Endodermal cell (in vitro differentiated cells): Measurements from ENCODE around the gene DCAF4L1. TPM values are rescaled to one million over a fixed set of nuclear protein-coding genes. Genes with fewer than 3 reads are reported as not detected.
A peak's percentile ranks its signal among the peaks of the same experiment; 100 is the strongest.

Experiments
- DNase-seq: peaks from one replicate; pipeline ENCODE4 v3.0.0-alpha.2; 2017
- H3K27ac ChIP-seq: 2 replicates; pipeline ENCODE4 v1.5.1; 2013; ENCODE audit warnings: mild to moderate bottlenecking, low read depth, low read length, moderate library complexity
- H3K27me3 ChIP-seq: 2 replicates; pipeline ENCODE4 v1.6.1; 2013; ENCODE audit warnings: mild to moderate bottlenecking, low read length, moderate library complexity; ENCODE audit not compliant: insufficient read depth, control insufficient read depth, poor library complexity, severe bottlenecking
- H3K36me3 ChIP-seq: 2 replicates; pipeline ENCODE4 v1.7.0; 2013; ENCODE audit warnings: mild to moderate bottlenecking, low read length, moderate library complexity; ENCODE audit not compliant: control insufficient read depth, insufficient read depth
- H3K4me1 ChIP-seq: one replicate; pipeline ENCODE4 v1.7.0; 2013; ENCODE audit warnings: low read length; ENCODE audit not compliant: control insufficient read depth, insufficient read depth
- H3K4me3 ChIP-seq: 2 replicates; pipeline ENCODE4 v1.5.1; 2013; ENCODE audit warnings: mild to moderate bottlenecking, low read length, moderate library complexity
- H3K9ac ChIP-seq: 2 replicates; pipeline ENCODE4 v1.6.1; 2013; ENCODE audit warnings: mild to moderate bottlenecking, low read length, moderate library complexity; ENCODE audit not compliant: poor library complexity, severe bottlenecking; ENCODE audit errors: extremely low read depth
- H3K9me3 ChIP-seq: 2 replicates; pipeline ENCODE4 v1.6.1; 2013; ENCODE audit warnings: mild to moderate bottlenecking, low read length, moderate library complexity; ENCODE audit not compliant: control insufficient read depth
- H3K27ac Mint-ChIP-seq: 2 replicates; pipeline ENCODE4 v1.8.0; 2020; ENCODE audit warnings: mixed read lengths
- H3K27me3 Mint-ChIP-seq: 2 replicates; pipeline ENCODE4 v1.8.0; 2021; ENCODE audit warnings: mild to moderate bottlenecking, mixed read lengths; ENCODE audit not compliant: insufficient read depth
- H3K36me3 Mint-ChIP-seq: 2 replicates; pipeline ENCODE4 v1.8.0; 2020; ENCODE audit warnings: low read depth, mixed read lengths
- H3K4me1 Mint-ChIP-seq: 2 replicates; pipeline ENCODE4 v1.8.0; 2020; ENCODE audit warnings: mixed read lengths
- H3K4me3 Mint-ChIP-seq: 2 replicates; pipeline ENCODE4 v1.8.0; 2020; ENCODE audit warnings: mild to moderate bottlenecking, moderate library complexity, mixed read lengths
- H3K9me3 Mint-ChIP-seq: 2 replicates; pipeline ENCODE4 v1.8.0; 2020; ENCODE audit warnings: mild to moderate bottlenecking, mixed read lengths
- WGBS, 2 experiments: methylation state at CpG; one replicate each; pipeline versions ENCODE4 v1.1.5 to v1.1.7; 2013; ENCODE audit warnings: missing lambda C conversion rate in 2 of 2, mixed read lengths in 1 of 2; ENCODE audit not compliant: insufficient coverage in 1 of 2, insufficient read length in 1 of 2; 5-methylcytosine and 5-hydroxymethylcytosine counted together
- total RNA-seq, 2 donors: library from RNA; stranded (reverse); fragmentation: NEBNext Ultra II Directional in 1 of 2; extraction: Animal tissue kit (Norgen Biotek cat#: 25700) in 1 of 2; gene quantifications; 2 replicates in 1 of 2; 3 replicates in 1 of 2; pipeline ENCODE4 v1.2.1, GENCODE V29; 2021
- TF ChIP-seq, protein P1 (sequence below): fragments of 200-600 bp; sonication (generic); conservative IDR thresholded peaks from 2 replicates; pipeline ENCODE4 v1.5.0; 2021; ENCODE audit warnings: antibody characterized with exemption, mild to moderate bottlenecking

The DCAF4L1 gene
- total RNA-seq, 2 donors from 2014 or later = 0.15 to 0.18 TPM

DNA sequence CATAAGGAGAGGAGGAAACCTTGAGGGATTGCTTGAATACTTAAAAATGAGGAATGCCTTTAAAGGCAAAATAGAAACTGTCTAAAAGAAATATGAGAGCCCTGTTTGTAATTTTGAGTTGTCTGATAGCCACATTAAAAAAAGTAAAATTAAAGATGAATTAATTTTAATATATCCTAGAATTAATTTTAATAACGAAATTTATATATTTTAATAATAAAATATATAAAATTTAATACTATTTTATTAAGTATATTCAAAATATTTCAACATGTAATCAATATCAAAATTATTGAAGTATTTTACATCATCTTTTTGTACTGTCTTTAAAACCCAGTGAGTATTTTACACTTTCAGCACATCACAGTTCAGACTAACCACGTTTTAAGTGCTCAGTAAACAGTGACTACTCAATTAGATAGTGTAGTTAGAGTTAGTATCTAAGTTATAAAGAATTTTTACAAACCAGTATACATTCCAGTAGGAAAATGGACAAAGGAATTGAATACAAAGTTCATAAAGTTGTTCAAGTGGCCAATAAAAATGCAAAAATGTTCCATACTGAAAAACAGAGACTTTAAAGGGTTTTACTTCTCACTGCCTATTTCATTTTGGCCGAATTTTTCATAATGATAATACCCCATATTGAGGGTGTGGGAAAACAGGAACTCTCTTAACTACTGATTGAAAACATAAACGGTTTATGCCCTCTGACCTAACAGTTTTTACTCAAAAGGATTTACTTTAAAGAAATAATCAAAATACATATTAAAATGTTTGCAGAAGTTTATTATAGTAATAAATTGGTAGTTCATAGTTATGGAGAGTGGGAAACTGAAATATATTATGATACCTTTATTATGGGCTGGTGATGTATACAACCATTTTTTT, 11.7 kb downstream of the DCAF4L1 start:
- no peak for DNase-seq
- 60 to 91% methylated on average over 1 of the region's 4 CpGs for WGBS, 2 experiments
- TF ChIP-seq, protein P1, sequence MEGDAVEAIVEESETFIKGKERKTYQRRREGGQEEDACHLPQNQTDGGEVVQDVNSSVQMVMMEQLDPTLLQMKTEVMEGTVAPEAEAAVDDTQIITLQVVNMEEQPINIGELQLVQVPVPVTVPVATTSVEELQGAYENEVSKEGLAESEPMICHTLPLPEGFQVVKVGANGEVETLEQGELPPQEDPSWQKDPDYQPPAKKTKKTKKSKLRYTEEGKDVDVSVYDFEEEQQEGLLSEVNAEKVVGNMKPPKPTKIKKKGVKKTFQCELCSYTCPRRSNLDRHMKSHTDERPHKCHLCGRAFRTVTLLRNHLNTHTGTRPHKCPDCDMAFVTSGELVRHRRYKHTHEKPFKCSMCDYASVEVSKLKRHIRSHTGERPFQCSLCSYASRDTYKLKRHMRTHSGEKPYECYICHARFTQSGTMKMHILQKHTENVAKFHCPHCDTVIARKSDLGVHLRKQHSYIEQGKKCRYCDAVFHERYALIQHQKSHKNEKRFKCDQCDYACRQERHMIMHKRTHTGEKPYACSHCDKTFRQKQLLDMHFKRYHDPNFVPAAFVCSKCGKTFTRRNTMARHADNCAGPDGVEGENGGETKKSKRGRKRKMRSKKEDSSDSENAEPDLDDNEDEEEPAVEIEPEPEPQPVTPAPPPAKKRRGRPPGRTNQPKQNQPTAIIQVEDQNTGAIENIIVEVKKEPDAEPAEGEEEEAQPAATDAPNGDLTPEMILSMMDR = no peak
- Histone ChIP-seq H3K4me1 (no peaks in the 10 kb centered on the region), H3K9ac (no peak overlapping the region), H3K36me3 (no peaks in the 10 kb centered on the region), H3K4me3 (peak overlapping the region; percentile 99), H3K27ac (no peak overlapping the region), H3K27me3 (no peaks in the 10 kb centered on the region), H3K9me3 (no peaks in the 10 kb centered on the region)
- no peak overlapping the region for H3K27ac Mint-ChIP-seq
- no peaks in the 10 kb centered on the region for H3K36me3 Mint-ChIP-seq
- H3K27me3 Mint-ChIP-seq = no peaks in the 10 kb centered on the region
- no peaks in the 10 kb centered on the region for H3K9me3 Mint-ChIP-seq
- peaks cover 11% of the 10 kb centered on the region for H3K4me1 Mint-ChIP-seq
- H3K4me3 Mint-ChIP-seq = no peak overlapping the region

DNA sequence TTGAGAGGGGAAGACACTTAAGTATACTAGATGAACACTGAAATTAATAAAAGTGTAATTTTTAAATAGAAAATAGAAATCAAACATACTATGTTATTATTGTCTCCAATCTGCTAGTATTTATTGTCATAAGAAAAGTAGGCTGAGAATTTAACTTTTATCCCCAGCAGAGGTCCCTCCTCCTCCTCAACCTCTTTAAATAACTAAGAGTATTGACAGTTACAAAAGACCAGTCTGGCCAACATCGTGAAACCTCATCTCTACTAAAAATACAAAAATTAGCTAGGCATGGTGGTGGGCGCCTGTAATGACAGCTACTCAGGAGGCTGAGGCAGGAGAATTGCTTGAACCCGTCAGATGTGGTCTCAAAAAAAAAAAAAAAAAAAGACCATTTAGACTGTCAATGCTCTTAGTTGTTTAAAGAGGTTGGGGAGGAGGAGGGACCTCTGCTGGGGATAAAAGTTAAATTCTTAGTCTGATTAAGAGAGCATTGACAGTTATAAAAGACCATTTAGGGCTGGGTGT, 13.0 kb downstream of the DCAF4L1 start:
- no peak overlapping the region for H3K4me3 Mint-ChIP-seq
- Histone ChIP-seq H3K9ac (no peak overlapping the region), H3K4me3 (no peak overlapping the region), H3K36me3 (peaks cover 8% of the 10 kb centered on the region), H3K4me1 (no peaks in the 10 kb centered on the region), H3K27ac (no peak overlapping the region), H3K9me3 (no peaks in the 10 kb centered on the region), H3K27me3 (no peaks in the 10 kb centered on the region)
- no peak for DNase-seq
- H3K36me3 Mint-ChIP-seq = no peaks in the 10 kb centered on the region
- H3K4me1 Mint-ChIP-seq = peaks cover 9% of the 10 kb centered on the region
- 73 to 96% methylated on average over 2 to 3 of the region's 3 CpGs for WGBS, 2 experiments
- TF ChIP-seq, protein P1 = peak; percentile 51
- no peak overlapping the region for H3K27ac Mint-ChIP-seq
- H3K27me3 Mint-ChIP-seq = no peaks in the 10 kb centered on the region
- H3K9me3 Mint-ChIP-seq = no peaks in the 10 kb centered on the region

DNA sequence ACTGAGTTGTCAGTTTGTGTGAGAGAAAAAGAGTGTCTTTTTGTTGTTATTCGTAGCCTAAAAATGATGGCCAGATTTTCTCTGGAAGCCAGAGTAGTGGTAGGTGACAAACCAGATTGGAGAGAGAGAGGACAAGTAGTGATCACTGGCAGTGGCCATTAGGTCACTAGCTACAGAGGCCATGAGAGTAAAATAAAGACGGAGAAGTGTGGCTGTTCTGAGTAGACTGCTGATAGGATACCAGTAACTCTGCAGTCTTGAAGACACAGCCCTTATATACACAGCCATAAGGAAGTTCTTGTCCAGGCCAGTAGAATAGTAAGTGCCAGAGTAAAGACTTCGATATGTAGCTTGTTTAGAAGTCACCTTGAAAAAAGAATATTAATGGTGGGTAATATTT, 16.5 kb downstream of the DCAF4L1 start:
- Histone ChIP-seq H3K9ac (no peak overlapping the region), H3K27ac (no peak overlapping the region), H3K4me1 (no peaks in the 10 kb centered on the region), H3K9me3 (no peaks in the 10 kb centered on the region), H3K36me3 (peaks cover 15% of the 10 kb centered on the region), H3K27me3 (no peaks in the 10 kb centered on the region), H3K4me3 (no peak overlapping the region)
- Mint-ChIP-seq H3K4me1 (no peaks in the 10 kb centered on the region), H3K27me3 (no peaks in the 10 kb centered on the region), H3K27ac (no peak overlapping the region), H3K36me3 (peaks cover 10% of the 10 kb centered on the region), H3K4me3 (no peak overlapping the region), H3K9me3 (no peaks in the 10 kb centered on the region)
- 98 to 100% methylated on average over 1 to 3 of the region's 3 CpGs for WGBS, 2 experiments
- TF ChIP-seq, protein P1 = no peak
- no peak for DNase-seq
